Activated gamma-delta T cell treated with anti-CD3 and anti-CD28 coated beads, Interleukin-2, amount 50 U/mL, for 16 hours (primary cell): ENCODE measurements around the gene SHISA7.
"Not testable (repeated sequence)": the region's sequence is repeated elsewhere in the genome, so short reads cannot be mapped to it uniquely, and the experiment has no call there.

ENCODE experiments used
- DNase-seq: peaks from one replicate; pipeline ENCODE4 v3.0.0-alpha.2; 2020; ENCODE audit warnings: low read depth

The SHISA7 gene

GRCh38 chr19:55446060-55446459 is 3.0 kb upstream of the SHISA7 start:
- no peak for DNase-seq

DNA sequence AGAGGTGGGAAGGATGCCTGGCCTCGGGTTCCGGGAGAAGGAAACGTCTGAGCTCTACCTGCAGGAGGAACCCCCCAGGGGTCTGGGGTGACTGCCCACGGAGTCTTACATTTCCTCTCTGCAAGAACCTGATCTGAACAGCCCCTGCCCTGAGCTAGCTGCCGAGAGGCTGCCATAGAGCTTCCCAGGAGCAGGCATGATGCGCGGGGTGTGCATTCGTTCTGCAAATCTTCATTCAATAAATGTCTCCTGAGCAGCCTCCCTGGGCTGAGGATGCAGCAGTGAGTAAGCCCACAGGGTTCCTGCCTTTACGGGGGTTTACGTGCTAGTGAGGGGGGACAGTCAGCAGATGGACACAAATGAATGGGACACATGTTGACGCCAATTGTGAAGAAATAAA is 1.5 kb upstream of the SHISA7 start:
- DNase-seq: no peak

DNA sequence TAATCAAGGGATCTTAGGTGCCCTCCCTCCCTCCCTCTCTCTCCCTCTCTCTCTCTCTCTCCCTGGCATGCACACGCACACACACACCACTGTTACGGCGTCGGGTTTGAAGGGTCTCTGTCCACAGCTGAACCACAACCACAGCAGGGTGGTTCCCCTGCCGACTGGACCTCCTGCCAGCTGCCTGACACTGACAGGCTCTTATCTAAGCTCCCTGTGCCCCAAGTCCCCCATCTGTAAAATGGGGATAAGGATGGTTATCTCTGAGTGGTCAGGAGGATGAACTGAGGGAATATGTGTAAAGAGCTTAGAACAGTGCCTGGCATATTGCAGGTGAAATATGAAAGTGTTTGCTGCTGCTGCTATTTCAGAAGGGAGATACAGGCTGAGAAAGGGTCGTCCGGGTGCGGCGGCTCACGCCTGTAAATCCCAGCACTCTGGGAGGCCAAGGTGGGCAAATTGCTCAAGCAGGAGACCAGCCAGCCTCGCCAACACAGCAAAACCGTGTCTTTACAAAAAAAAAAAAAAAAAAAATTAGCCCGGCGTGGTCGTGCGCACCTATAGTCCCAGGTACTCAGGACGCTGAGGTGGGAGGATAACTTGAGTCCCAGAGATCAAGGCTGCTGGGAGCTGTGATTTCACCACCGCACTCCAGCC is 852 bp upstream of the SHISA7 start:
- no peak for DNase-seq

GRCh38 chr19:55442372-55442961 is 633 bp downstream of the SHISA7 start:
- no peak for DNase-seq

DNA sequence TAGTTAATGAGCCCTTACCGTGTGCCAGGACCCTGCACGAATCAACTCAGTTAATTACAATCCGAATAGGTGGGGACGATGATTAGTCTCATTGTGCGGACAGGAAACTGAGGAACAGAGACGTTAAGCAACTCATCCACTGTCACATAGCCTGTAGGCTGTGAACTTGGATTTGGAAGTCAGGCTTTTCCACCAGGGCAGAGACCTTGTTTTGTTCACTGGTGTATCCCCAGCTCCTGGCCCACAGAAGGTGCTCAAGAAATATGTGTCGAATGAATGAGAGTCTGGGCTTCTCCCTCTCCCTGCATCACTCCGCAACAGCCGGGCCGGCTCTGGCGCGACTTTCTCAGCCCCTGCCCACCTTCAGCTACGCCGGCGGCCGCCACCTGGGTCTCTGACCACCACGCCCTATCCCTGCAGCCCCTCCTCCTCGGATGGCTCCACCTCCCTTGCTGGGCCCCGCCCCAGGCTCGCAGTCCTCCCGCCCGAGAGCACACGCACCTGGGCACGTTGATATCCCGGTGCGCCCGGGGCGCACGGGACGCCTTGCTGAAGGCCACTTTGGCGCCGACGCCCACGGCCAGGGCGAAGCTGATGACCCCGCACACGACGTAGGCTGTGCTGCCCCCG is 1.3 kb downstream of the SHISA7 start:
- DNase-seq: no peak

GRCh38 chr19:55441319-55441691 is 1.8 kb downstream of the SHISA7 start:
- no peak for DNase-seq

DNA sequence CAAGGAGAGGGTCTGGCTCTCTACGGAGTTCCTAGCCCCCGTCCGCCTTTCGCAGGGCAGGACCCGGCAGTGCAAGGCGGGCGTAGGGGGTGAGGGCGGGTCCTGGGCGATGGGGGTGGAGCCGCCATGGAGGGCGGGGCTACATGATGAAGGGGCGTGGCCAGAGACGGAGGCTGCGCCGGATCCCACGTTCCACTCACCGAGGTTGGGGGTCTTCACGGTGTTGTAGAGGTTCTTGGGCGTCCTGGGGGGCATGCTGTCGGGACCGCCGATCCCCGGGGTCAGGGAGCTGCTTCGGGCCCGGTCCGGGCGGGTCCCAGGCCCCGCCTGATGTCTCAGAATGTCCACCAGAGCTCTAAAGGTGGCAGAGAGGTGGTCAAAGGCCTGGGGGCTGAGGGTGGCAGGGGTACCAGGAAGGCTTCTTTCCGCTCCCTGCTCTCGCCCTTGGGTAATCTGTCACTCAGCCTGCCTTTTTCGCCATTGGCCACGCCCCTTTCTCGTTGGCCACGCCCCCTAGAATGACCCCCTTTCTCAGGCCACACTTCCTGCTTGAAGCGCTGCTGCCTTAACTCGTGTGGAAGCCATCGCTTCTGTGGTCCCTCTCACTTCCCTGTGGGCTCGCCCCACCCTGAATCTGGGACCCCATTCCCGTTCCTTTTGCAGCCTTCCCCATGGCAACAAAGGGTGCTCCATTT is 2.5 kb downstream of the SHISA7 start:
- DNase-seq: no peak

DNA sequence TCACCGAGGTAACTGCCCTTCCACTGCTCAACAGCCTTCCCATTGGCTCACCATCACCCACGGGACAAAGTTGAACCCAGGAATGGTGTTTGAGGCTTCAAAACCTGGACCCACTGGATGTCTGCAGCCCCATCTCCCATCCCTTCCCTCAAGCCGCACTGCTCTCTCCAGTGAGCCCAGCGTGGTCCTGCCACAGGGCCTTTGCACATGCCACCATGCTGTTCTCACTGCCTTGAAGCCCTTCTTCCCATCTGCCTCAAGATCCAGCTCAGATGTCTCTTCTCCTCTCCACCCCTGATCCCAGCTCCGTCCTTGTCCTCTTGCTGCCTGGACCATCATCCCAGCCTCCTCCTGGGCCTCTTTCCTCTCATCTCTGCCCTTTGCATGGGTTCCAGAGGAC is 4.0 kb downstream of the SHISA7 start:
- no peak for DNase-seq

GRCh38 chr19:55437410-55437809 is 5.7 kb downstream of the SHISA7 start:
- no peak for DNase-seq

DNA sequence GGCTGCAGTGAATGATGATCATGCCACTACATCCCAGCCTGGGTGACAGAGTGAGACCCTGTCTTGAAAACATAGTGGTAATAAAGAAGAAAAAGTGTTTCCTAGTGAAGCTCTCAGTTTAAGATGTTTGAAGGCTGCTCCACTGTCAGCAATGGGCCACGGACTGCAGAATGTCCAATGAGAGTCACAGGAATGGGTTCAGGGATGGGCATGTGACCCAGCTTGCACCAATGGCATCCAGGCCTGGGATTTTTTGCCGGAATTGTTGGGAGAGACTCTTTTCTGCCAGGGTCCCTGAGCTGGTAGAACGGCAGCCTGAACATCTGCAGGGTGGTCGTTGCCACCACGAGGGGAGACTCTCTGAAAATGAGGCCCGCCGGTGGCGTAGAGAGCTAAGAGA is 6.3 kb downstream of the SHISA7 start:
- DNase-seq: no peak

- no peak for DNase-seq
These were observed 8.1 kb downstream of the SHISA7 start for GRCh38 chr19:55435020-55435419.

- DNase-seq: no peak
These were observed 8.7 kb downstream of the SHISA7 start for GRCh38 chr19:55434356-55434919.

- DNase-seq: no peak
These were observed 9.8 kb downstream of the SHISA7 start for GRCh38 chr19:55433292-55433691.

DNA sequence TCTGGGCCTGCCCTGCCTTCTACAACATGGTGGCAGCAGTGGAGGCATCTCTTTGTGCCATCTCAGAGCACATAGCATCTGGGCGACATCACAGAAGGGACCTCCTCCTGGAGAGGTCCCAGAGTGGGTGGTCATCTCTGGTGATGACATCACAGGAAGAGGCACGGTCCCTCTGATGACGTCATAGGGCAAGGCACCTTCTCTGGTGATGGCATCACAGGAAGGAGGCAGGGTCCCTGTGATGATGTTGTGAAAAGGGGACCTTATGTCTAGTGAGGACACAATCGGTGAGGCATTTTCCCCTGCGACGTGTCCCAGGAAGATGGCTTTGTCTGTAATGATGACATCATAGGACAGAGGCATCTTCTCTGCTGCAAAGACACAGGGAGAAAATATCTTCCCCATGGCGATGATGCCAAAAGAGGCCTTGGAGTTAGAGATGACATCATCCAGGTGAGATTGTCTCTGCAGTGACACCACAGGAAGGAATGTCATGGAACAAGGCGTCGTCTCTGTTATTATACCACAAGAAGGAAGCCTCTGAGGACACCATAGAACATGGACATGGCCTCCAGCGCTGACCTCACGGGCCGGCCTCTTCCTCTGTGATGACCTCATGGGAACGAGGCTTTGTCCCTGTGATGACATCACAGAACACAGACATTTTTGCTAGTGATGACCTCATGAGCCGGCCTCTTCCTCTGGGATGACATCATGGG is 10.7 kb downstream of the SHISA7 start:
- DNase-seq: no peak

DNA sequence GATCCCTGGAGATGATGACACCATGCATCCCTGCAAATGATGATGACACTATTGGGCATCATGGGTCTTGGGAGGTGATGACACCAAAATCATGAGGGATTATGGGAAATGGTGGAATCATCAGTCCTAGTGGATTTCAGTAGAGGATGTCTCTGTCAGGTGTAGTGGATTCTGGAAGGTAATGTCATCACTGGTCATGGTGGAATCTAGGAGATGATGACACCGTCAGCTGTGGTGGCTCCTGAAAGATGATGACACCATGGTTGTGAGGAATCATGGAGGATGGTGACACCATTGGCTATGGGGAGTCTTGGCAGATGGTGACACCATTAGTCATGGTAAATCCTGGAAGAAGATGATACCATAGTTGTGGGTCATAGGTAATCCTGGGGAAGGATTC is 11.9 kb downstream of the SHISA7 start:
- DNase-seq: no peak

DNA sequence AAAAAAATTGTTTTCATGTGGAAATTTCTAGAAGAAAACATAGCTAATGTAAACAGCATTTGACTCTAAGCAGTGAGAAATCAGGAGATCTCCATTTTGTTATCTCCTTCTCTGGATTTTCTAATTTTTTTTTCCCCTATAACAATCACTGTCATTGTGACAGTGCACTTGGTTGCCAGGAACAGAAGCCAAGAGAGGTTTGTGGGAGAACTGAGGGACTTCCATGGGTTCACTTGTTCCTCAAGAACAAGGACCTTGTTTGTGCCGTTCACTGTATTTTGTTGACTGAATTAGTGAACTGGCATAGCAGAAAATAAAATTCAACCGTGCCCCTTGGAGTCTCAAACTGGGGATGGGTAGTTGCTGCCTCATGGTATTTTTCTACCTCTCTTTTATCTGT is 17.1 kb downstream of the SHISA7 start:
- no peak for DNase-seq

DNA sequence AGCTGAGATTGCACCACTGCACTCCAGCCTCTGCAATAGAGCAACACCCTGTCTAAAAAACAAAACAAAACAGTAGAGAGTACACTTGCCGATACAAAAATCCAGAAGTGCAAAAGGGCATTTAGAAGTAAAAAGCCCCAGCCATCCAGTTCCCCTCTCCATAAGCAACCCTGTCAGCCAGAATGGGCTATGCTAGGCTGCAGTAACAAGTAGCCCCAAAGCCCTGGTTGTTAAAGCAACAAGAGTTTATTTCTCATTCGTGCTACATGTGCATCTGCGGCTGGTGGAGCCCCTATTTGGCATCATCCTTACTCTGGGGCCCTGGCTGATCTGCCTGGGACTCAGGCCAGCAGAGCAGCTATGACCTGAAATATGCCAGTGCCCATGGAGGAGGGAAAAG is 18.6 kb downstream of the SHISA7 start:
- no peak for DNase-seq

- DNase-seq: no peak
These were observed 19.7 kb downstream of the SHISA7 start for GRCh38 chr19:55423225-55424005.

- not testable (repeated sequence) for DNase-seq
These were observed 21.8 kb downstream of the SHISA7 start for GRCh38 chr19:55421281-55421680.

GRCh38 chr19:55419624-55420236 is 23.4 kb downstream of the SHISA7 start:
- DNase-seq: no peak

DNA sequence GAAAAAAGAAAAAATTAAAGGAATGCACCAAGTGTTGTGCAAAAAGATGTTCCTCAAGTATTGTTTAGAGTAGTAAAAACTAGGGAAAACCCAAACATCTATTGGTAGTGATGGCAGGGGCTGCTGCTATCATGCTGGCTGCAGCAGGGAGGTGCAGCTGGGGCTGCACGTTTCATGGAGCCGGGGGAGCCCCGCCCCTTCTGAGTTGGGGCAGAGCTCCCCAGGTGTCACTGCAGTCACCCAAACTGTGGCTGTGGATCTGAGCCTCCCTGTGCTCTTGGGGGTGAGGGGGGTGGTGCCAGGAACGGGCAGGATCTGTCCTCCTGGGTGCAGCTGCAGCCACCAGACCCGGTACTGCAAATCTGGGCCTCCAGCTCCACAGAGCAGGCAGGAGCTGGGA is 24.0 kb downstream of the SHISA7 start:
- DNase-seq: no peak
